Large intestine (tissue), 1 donor: ENCODE measurements around the gene STAG2. TPM values are rescaled to one million over a fixed set of nuclear protein-coding genes. Genes with fewer than 3 reads are reported as not detected.

Experiments
- polyA plus RNA-seq: library from polyadenylated mRNA; unstranded; fragments of 120-200 nt; gene quantifications from one replicate; pipeline ENCODE4 v1.2.1, GENCODE V29; 2013

Gene STAG2
- polyA plus RNA-seq, 1 donor = 70.0 TPM

Other genes starting within 250 kb of the STAG2 start
- gene THOC2, start 228.7 kb upstream of the STAG2 start, polyA plus RNA-seq = 91.3 TPM
- 37.2 TPM for gene XIAP, start 101.7 kb upstream of the STAG2 start, polyA plus RNA-seq